IPS DF 4.7 (cell line): ENCODE data around the gene KCNH4.
A peak's percentile ranks its signal among the peaks of the same experiment; 100 is the strongest.

Experiments
- DNase-seq: peaks from one replicate; pipeline ENCODE4 v3.0.0-alpha.2; 2013; ENCODE audit warnings: low spot score; ENCODE audit errors: extremely low read depth

KCNH4 gene

DNA sequence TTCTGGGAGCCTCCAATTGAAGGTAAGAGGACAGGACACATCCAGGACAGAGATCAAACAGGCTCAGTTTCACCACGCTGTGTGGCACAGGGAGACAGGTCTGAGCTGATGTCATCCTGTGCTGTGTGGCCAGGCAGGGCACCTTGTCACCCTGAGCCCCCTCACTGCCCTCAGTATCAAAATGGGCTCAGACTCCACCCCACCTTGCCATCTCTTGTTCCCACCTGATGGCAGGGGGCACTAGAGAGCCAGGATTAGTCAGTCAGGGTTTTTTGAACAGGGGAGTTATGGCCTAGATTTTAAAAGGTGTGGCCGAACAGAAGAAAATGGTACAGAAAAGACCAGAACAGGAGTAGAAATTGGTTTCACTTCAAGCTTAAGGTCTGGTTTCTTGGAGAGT lies 62.4 kb downstream of the KCNH4 start:
- no peak for DNase-seq

DNA sequence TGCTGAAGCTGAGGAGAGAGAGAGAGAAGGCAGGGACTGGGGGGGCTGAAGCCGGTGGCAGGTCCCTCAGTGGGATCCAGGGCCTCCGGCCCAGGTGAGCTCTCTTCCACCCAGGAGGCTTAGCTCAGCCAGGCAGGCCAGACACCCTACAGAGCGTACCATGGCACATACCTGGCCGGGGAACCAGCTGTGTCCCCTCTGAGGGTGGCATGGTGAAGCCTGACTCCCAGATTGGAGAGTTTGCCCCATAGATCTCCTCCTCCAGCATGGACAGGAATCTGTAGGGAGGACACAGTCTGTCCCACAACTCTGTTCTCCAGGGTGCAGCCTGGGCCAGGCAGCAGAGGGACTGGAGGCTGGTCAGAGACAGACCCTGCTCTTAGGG lies 62.8 kb downstream of the KCNH4 start:
- DNase-seq: no peak

DNA sequence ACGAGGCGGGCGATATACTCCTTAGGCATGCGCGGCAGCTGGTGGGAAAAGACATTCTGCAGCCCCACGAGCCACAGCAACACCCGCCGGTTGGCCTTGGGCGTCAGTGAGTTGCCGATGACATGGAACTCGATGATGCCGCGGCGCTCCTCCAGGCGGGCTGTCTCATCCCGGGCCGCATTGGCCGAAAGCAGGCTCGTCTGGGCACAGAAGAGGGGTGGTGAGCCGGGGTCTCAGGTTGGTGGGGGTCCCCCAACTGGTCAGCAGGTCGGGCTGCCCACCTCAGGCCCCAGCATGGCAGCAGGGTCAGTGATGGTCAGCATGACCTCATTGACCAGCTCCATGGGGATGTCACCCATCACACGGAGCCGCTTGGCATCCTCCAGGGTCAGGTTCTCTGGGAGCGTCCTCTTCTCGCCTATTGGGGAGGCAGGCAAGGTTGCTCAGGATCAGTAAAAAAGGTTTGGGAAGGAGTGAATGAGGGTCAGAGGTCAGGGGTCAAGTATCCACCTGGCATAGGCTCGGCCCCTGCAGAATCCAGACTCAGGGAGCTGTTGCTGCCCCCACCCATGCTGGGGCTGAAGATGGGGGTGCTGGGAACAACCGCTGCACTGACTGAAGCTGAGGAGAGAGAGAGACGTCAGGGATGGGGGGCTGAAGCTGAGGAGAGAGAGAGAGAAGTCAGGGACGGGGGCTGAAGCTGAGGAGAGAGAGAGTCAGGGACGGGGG lies 63.4 kb downstream of the KCNH4 start:
- no peak for DNase-seq

DNA sequence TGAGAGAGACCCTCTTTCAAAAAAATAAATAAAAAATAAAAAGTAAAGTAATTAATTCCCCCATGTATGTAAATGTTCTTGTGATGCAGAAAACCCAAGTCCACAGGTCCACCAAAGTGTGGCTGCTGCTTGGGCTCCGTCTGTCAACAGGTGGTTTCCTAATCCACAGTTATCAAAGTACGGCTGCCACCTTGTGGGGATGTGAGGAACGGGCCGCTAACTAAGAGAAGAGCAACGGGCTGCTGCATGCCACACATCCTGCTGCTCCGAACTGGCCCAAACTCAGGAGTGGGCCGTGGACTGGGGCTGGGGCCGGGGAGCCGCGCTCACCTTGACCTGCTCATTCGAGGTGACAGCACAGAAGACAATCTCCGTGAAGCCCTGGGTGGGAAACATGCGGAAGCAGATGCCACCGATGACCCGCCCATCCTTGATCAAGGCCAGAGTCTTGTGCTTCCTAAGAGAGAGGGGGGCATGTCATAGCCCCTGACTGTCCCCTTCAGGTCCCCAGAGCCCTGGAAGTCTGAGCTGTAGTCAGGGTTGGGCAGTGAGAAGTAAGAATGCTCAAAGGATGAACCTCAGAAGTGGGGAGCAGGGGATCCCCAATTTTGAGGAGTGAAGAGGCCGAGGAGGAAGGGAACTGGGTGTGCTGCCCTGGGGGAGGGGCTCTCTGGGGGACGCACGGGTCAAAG lies 64.1 kb downstream of the KCNH4 start:
- peak; percentile 58 for DNase-seq

DNA sequence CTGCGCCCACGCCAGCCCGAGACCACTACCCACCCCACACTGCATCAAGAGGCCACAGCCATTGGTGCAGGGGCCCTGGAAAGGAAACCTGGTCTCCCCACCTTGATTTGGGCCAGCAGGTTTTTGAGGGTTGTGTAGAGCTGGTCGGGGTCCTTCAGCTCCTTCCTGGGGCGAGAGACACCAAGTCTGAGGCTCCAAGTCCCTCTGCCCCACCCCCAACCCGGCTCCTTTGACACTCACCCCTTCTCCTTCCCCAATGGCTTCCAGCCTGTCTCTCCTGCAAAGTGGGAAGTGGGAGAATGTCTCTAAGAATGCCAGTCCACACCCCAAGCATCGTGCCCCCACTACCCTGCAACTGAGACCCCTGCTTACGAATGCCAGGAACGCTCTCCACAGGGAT lies 66.8 kb downstream of the KCNH4 start:
- no peak for DNase-seq

DNA sequence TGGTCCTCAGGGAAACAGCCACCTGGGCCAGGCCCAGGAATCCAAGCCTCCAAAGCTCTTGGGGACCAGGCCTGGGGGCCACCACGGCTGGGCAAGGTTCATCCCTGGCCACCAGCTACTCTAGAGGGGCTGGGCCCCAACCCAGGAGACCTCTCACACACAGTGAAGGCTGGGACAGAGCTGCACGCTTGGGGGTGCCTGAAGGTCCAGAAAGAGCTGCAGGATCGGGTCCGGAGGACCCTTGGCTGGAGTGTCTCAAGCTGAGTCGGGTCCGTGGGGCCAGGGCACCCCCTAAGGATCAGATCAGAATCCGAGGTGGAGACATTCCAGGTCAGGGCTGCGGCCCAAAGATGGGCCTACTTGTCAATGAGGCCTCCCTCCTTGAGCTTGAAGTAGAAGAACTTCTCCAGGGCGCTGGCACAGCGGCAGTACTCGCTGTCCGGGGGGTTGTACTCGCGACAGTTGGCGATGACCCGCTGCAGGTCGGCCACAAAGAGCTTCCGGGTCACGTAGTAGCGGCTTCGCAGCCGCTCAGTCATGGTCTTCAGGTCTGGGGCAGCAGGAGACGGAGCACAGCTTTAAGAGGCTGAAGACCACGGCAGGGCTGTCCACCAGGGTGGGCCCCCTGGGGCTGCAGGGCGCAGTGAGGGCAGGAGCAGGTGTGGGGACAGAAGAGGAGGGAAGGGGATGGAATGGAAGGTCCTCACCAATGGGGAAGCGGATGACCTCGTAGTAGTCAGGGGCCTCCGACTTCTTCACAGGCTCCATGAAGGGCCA lies 67.5 kb downstream of the KCNH4 start:
- DNase-seq: no peak

DNA sequence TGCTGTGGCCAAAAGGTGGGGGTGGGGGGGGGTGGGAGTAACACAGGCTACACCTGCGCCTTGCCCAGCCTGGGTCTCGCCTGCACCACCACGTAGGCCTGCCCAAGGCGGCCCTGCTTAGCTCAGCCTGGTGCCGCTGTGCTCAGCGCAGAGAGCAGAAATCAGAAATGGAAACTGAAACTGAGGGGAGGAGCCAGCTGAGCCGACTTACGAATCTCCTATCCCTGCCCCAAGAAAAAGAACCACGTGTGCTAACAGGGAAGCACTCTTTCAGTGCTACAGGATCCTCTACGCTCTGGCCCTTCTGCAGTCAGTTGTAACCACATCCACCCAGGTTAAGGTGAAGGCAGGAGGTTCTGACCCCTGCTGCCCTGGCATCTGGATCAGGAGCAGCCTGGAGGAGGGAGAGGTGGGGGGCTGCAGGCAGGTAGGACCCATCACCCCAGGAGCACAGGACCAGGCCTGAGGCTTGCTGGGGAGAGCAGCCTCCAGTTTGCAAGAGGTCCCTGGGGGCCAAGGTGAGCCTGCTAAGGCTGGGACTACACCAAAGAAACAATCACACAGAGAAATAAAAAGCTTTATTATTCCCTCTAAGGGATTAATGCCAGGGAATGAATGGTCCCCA lies 68.3 kb downstream of the KCNH4 start, which contains the start of gene DHX58:
Gene DHX58 (minus strand): TSS at position 163 of the 625 bp plus-strand sequence. CDS start 822 bp downstream, outside the sequence.
- no peak for DNase-seq

DNA sequence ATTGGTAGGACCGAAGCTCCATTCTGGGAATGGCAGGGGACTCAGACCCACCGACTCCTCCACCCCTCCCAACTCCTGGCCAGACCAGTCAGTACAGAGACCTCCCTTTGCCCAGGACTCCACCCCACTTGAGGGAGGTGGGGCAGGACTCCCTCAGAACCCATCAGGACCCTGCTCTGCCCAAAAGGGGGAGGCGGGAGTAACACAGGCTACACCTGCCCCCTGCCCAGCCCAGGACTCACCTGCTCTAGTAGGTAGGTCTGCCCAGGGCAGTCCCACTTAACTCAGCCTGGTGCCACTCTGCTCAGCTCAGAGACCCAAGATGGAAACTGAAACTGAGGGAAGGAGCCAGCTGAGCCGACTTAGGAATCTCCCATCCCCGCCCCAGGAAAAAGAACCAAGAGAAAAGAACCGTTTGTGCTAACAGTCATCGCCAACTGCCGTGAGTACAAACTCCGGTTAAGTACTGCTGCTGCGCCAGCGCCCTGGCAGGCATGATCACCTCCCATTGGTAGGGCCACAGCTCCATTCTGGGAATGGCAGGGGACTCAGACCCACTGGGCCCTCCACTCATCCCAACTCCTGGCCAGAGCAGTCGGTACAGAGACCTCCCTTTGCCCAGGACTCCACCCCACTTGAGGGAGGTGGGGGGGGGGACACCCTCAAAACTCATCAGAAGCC lies 68.9 kb downstream of the KCNH4 start:
- no peak for DNase-seq

DNA sequence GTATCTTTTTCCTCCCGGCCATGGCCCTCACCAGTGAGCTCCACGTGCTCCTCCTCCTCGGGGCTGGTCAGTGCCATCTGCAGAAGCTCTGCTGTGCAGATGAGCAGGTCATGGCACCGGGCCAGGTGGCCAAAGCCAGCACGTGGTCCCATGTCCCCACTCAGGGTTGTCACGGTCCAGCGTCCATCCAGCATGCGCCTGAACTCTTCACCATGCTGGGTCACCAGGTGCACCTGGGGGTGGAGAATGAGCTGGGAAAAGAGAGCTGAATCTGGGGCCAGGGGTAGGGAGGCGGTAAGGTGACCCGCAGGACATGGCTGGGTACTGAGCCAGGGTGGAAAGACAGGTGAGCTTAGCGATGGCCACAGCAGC lies 69.7 kb downstream of the KCNH4 start:
- DNase-seq: no peak

DNA sequence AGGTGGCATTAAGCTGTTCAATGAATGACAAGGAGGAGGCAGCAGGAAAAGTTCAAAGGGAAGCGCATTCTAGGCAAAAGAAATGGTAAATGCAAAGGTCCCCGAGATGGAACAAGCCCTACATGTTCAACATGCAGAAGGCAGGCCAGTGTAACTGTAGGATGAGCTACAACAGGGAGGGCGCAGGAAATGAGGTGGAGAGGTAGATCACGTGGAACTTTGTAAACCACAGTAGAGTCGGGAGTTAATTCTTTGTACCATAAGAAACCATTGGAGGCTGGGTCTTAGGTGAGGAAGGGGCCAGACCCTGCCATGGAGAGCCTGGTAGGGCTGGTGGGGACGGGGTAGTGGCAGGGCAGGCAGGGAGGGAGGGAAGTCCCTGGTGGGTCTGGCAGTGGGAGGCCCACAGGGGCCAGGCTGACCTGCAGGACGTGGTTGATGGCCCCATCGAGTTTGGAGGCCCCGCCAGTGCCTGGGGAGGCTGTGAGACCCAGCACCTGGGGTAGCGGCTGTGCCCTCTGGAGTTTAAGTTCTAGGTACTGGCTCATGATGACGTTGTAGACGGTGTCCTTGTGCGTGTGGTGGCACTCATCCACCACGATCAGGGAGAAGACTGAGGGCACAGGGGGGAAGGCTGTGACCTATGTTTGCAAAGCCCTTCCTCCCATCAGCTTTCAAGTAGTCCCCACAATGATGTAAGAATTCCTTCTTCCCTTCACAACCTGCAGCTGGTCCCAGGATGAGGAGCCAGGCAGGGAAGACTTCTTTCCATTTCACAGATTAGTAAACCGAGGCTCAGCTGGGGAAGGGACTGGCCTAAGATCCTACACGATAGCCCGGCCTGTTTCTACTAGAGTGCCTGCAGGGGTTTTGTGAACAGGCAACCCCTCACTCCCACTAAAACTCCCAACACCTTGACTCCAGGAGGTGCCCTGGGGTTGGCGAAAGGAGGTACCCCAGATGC lies 70.4 kb downstream of the KCNH4 start:
- no peak for DNase-seq

DNA sequence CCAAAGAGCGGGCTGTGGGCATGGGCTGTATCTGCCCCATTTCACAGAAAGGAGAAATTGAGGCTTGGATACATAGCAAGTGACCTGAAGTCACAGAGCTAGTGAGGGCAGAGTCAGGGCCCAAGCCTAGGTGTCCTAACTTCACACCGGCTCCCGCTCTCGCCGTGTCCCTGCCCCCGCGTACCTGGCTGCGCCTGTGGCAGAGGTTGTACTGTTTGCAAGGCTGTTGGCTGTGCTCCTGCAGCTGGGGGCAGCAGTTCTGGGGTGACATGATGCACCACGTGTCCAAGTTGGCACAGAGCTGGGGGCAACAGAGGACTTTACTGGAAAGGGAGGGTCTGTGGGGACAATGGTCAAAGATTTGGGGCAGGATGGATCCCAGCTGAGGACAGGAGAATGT lies 71.9 kb downstream of the KCNH4 start:
- DNase-seq: no peak

DNA sequence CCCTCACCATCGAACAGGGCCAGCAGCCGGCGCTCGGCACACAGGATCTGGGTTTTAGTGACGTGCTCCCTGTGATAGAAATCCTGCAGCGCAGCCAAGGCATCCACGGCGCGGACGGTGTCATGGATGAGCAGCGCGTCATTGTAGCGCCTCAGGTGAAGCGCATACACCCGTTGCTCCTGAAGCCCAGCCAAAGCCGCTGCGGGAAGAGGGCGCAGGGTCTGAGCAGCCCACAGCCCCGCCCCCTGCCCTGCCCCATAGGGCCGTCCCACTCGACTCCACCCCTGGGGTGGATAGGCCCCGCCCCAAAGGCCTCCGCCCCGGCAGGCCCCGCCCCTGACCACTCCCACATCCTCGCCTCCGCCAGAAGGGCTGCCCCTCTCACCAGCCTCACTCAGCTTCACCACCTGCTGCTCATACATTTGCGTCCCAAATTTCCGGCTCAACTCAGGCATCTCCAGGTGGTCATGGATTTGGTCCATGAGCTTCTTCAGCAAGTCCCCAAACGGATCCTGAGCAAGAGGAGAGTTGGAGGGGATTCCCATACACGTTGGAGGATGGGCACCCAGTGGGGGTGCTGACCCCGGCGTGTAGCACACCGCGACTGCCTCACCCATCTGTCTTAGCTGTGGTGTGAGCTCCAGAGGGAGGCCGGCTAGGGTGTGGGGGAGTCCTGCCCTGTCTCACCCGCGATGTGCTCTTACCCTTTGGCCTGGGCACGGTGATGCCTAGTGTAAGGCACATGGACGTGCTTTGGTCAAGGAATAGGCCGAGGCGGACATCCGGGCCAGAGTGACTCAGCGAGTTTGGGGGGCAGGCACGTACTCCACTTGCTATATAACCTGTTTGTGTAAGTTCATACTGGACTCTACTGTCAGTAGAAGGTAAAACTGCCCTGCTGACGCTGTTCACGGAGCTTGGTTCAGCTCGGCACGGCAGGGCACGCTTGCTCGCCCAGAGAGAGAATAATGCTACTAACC lies 73.1 kb downstream of the KCNH4 start:
- no peak for DNase-seq

DNA sequence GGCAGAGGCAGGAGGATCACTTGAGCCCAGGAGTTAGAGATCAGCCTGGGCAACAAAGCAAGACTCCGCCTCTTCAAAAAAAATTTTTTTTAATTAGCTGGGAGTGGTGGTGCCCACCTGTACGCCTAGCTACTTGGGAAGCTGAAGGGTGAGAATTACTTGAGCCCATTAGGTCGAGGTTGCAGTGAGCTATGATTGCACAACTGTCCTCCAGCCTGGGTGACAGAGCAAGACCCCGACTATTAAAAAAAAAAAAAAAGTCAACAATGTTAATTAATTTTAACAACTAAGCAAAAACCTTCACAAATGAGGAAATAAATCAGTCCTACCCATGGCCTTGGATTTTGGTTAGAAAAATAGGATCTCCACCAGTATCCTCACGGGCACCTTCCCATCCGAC lies 73.8 kb downstream of the KCNH4 start:
- DNase-seq: no peak
